HG03064 (cell line): ENCODE data around the gene TVP23C.
"Not testable (repeated sequence)": the region's sequence is repeated elsewhere in the genome, so short reads cannot be mapped to it uniquely, and the experiment has no call there.

Source experiments
- ATAC-seq: cut with Tn5 transposase; IDR thresholded peaks from one replicate; pipeline ENCODE4 v1.9.1; 2021; ENCODE audit warnings: low read depth; ENCODE audit not compliant: unreplicated experiment

TVP23C gene

GRCh38 chr17:15533122-15533521 is 30.2 kb downstream of the TVP23C start:
- not testable (repeated sequence) for ATAC-seq

GRCh38 chr17:15526292-15527218 is 36.7 kb downstream of the TVP23C start:
- ATAC-seq, result not testable (repeated sequence)

DNA sequence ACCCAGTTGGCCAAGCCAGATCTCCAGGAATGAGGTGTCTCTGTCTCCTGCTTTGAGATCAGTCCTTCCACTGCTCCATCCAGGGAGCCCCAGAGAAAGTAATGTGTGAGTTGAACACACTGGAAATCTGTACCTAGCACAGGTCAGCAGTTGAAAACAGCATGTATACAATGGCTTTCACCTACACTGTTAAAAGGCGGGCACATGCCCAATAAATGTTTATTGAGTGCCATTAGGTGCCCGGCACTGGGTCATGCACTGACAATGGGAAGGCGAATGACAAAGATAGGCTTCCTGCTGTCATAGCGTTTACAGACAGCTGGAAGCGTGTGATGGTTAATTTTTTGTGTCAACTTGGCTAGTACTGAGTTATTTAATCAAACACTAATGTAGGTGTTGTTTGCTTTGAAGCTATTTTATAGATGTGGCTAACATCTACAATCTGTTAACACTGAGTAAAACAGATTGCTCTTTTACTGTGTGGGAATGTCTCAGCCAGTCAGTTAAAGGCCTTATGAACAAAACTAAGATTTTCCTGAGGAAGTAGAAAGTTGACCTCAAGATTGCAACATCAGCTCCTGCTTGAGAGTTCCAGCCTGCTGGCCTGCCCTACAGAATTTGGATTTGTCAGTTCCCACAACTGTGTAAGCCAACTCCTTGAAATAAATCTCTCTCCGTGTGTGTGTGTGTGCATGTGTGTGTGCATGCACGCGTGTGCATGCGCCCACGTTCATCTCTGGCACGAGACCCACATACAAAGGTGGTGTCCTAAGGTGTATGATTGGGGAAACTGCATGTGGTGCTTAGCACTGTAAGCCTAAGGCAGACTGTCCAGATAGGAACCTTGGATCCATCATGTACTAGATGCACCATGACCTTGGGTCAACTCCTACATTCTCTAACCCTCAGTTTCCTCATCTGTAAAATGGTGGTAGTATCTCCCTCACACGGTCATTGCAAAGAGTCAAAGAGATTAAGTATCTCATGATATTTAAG is 38.0 kb downstream of the TVP23C start:
- not testable (repeated sequence) for ATAC-seq

DNA sequence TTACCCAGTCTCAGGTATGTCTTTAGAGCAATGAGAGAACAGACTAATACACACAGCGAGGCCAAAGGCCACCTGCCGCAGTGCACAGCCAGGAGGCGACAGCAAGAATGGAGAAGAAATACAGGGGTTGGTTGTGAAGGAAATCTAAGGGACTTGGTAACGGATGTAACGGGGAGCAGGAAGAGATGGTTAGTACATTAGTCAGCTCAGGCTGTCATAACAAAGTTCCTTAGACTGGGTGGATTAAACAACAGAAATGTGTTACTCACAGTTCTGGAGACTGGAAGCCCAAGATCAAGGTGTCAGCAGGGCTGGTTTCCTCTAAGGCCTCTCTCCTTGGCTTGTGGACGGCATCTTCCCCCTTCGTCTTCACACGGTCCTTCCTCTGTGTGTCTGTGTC is 47.1 kb downstream of the TVP23C start:
- ATAC-seq, result no peak

DNA sequence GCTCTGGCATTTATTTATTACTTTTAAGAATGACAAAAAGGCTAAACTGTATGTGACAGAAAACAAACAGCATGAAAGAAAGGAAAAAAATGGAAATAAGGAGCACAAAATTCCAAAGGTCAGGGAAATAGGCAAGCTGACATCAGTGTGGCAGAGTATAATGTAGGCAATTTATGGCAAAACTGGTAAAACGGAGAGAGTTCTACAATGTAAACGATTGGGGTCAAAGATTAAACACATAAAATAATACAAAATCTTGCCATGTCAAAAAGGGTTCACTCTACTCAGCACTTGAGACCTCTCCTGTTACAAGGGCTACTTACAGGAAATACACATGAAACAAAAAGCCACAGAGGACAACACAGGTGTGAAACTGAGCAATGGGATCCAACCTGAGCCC is 48.8 kb downstream of the TVP23C start:
- ATAC-seq, result no peak

DNA sequence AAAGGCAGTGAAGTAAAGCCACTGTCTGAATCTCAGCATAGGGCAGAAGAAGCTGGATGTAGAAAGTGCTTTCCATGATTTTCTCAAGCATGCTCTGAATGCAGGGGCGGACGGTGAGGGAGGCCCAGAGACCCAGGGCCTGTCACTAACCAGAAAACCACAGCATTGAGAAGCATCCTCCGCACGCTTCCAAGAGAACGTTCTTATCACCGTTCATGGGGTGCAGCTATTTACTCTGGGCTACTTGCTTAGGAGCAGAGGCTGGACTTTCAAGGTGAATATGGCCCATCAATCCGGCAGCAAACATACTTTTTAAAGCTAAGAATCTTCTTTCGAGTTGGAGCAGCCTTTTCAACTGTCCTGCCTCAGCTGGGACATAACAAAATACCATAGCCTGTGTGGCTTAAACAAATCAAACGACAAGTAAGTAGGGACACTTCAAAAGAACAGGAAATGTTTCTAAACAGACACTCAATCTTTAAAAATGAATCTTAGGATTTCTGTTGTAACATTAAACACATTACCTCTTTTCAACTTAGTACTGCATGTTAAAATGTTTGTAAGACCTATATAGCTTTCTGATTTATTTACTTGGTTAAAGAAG is 49.3 kb downstream of the TVP23C start:
- ATAC-seq, result no peak

- ATAC-seq, result no peak
These were observed 50.1 kb downstream of the TVP23C start for GRCh38 chr17:15513058-15513791.

- ATAC-seq, result no peak
These were observed 51.1 kb downstream of the TVP23C start for GRCh38 chr17:15512071-15512709.

GRCh38 chr17:15511142-15511541 is 52.1 kb downstream of the TVP23C start:
- no peak for ATAC-seq

DNA sequence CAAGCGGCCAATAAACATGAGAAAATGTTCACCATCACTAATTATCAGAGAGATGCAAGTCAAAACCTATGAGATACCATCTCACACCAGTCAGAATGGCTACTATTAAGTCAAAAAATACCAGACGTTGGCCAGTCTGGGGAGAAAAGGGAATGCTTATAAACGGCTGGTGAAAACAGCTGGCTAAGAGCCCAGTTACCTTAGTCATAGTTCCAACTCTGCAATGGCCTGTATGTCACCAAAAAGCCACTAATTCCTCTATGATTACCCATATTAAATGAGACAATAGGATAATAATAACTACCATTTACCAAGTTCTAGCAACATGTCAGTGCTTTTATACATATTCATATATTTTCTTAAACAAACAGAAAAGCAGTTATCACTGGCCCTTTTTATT is 52.9 kb downstream of the TVP23C start:
- no peak for ATAC-seq

DNA sequence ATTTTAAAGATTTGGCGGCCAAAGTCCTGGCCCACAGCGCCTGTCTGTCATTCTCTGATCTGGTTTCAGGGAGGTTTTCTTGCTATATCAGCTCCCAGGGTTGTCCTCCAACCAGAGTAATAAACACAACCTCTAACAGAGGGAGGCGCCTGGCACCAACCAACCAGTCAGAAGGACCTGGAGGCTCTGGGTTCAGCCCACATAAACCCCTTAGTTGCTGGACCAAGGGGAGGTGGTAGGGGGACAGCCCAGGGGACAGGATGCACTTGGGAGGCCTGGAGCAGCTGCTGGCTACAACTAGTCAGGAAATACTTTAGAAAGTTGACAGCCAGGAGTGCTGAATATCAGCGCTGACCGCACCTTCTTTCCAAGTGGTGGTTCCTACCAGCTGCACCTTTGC is 54.2 kb downstream of the TVP23C start:
- no peak for ATAC-seq

DNA sequence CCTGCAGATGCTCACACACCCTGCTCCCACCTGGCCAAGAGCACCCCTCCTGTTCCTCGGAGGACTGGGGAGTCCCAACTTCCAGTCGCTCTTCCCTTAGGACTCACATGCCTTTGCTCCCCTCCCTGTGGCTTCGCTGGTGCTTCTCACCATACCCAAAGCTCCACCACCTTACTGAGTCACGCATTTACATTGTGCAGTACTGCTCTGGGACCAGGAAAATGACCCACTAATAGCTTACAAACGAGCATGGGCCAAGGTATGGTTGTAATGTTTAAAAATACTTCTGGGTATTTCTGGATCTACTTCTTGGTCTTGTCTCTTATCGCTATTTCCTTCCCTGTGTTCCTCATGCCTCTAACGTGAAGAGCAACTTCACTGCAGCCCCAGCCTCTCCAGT is 54.8 kb downstream of the TVP23C start:
- ATAC-seq, result no peak

- ATAC-seq, result no peak
These were observed 55.4 kb downstream of the TVP23C start for GRCh38 chr17:15507896-15508295.

- no peak for ATAC-seq
These were observed 56.3 kb downstream of the TVP23C start for GRCh38 chr17:15507001-15507400.

DNA sequence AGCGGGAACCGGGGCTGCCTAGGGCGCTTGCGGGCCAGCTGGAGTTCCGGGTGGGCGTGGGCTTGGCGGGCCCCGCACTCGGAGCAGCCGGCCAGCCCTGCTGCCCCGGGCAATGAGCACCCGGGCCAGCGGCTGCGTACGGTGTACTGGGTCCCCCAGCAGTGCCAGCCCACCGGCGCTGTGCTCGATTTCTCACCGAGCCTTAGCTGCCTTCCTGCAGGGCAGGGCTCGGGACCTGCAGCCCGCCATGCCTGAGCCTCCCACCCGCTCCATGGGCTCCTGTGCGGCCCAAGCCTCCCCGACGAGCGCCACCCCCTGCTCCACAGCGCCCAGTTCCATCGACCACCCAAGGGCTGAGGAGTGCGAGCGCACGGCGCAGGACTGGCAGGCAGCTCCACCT is 57.6 kb downstream of the TVP23C start:
- not testable (repeated sequence) for ATAC-seq

GRCh38 chr17:15503731-15504130 is 59.6 kb downstream of the TVP23C start:
- ATAC-seq, result no peak

- ATAC-seq, result peak; percentile 79
These were observed 60.7 kb downstream of the TVP23C start for GRCh38 chr17:15502369-15503112.

GRCh38 chr17:15501793-15502192 is 61.5 kb downstream of the TVP23C start:
- ATAC-seq, result no peak

GRCh38 chr17:15501282-15501681 is 62.0 kb downstream of the TVP23C start:
- no peak for ATAC-seq
